COLO829 (cell line): ENCODE results near the gene PDE4D.
"Not testable (repeated sequence)": the region's sequence is repeated elsewhere in the genome, so short reads cannot be mapped to it uniquely, and the experiment has no call there.

Source experiments
- DNase-seq: peaks from one replicate; pipeline ENCODE4 v3.0.0; 2012; ENCODE audit warnings: low spot score

The PDE4D gene

GRCh38 chr5:59064293-59064692 is 829.2 kb downstream of the PDE4D start:
- DNase-seq, result no peak

- DNase-seq, result peak; percentile 36
Measured at GRCh38 chr5:59062986-59063683, 830.4 kb downstream of the PDE4D start.

- no peak for DNase-seq
Measured at GRCh38 chr5:59061377-59061776, 832.1 kb downstream of the PDE4D start.

GRCh38 chr5:59058969-59059687 is 834.4 kb downstream of the PDE4D start:
- no peak for DNase-seq

- DNase-seq, result no peak
Measured at GRCh38 chr5:59058237-59058636, 835.3 kb downstream of the PDE4D start.

GRCh38 chr5:59056599-59056998 is 836.9 kb downstream of the PDE4D start:
- not testable (repeated sequence) for DNase-seq

- DNase-seq, result no peak
Measured at GRCh38 chr5:59055745-59056448, 837.6 kb downstream of the PDE4D start.

GRCh38 chr5:59054963-59055528 is 838.5 kb downstream of the PDE4D start:
- no peak for DNase-seq

GRCh38 chr5:59051951-59052350 is 841.6 kb downstream of the PDE4D start:
- no peak for DNase-seq

- DNase-seq, result no peak
Measured at GRCh38 chr5:59049095-59049494, 844.4 kb downstream of the PDE4D start.

- peak; percentile 26 for DNase-seq
Measured at GRCh38 chr5:59042201-59043055, 851.1 kb downstream of the PDE4D start.

GRCh38 chr5:59041355-59041754 is 852.2 kb downstream of the PDE4D start:
- DNase-seq, result no peak

GRCh38 chr5:59040804-59041201 is 852.7 kb downstream of the PDE4D start:
- no peak for DNase-seq

- no peak for DNase-seq
Measured at GRCh38 chr5:59040024-59040803, 853.3 kb downstream of the PDE4D start.

GRCh38 chr5:59039296-59040023 is 854.1 kb downstream of the PDE4D start:
- no peak for DNase-seq

GRCh38 chr5:59038798-59039295 is 854.7 kb downstream of the PDE4D start:
- no peak for DNase-seq

GRCh38 chr5:59037941-59038797 is 855.4 kb downstream of the PDE4D start:
- no peak for DNase-seq

GRCh38 chr5:59037453-59037852 is 856.1 kb downstream of the PDE4D start:
- DNase-seq, result no peak

- no peak for DNase-seq
Measured at GRCh38 chr5:59037041-59037440, 856.5 kb downstream of the PDE4D start.
